ENCODE measurements around the gene PPP1R8. TPM values are rescaled to one million over a fixed set of nuclear protein-coding genes. Genes with fewer than 3 reads are reported as not detected.
"Not testable (repeated sequence)": the region's sequence is repeated elsewhere in the genome, so short reads cannot be mapped to it uniquely, and the experiment has no call there.

The PPP1R8 gene
- total RNA-seq, 2 experiments from 2014 or later, result 57.3 to 72.4 TPM

DNA sequence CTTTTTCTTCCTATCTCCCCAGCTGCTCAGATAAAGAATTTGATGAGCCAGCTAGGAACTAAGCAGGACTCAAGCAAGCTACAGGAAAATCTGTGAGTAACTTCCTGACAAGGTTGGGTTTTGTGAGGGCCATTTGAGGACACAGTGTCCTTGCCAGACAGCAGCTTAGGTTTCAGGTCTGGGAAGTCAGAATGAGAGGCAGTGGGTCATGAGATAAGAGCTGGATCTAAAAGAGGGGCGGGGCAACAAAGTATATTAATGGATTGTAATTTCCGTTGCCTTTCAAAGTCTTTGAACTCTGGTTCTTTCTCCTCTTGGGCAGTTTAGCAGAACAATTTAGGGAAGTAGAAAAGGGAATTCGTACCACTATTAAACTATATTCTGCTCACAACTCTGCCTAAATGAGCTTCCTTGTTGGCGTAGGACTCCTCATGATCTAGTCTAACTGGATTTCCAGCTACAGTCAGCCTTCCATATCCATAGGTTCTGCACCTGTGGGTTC lies 41.0 kb upstream of the PPP1R8 start:
- TF ChIP-seq, protein P1, sequence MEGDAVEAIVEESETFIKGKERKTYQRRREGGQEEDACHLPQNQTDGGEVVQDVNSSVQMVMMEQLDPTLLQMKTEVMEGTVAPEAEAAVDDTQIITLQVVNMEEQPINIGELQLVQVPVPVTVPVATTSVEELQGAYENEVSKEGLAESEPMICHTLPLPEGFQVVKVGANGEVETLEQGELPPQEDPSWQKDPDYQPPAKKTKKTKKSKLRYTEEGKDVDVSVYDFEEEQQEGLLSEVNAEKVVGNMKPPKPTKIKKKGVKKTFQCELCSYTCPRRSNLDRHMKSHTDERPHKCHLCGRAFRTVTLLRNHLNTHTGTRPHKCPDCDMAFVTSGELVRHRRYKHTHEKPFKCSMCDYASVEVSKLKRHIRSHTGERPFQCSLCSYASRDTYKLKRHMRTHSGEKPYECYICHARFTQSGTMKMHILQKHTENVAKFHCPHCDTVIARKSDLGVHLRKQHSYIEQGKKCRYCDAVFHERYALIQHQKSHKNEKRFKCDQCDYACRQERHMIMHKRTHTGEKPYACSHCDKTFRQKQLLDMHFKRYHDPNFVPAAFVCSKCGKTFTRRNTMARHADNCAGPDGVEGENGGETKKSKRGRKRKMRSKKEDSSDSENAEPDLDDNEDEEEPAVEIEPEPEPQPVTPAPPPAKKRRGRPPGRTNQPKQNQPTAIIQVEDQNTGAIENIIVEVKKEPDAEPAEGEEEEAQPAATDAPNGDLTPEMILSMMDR (conservative IDR thresholded peaks at IDR 0.05; ENCODE audit: low read length), result no peak
- no peak for TF ChIP-seq EZH2phosphoT487 (IDR thresholded peaks at IDR 0.05; ENCODE audit: borderline replicate concordance, low read depth, low read length)
- intact Hi-C loops (cut with micrococcal nuclease; ENCODE audit: unreplicated experiment), result no loop called here
- DNase-seq (ENCODE audit: low spot score), result no peak
- ChIA-PET CTCF (ENCODE audit: unreplicated experiment) (no interaction called here), POLR2A (interaction anchor here (1.1 kb wide), 1 partner anchor 45 kb away, joined by 3 read pairs; no protein-coding TSS in a partner anchor)
- no peaks in the 10 kb centered on the region; the same call in 1 of the 2 replicates for H3K79me2 ChIP-seq (ENCODE audit: insufficient read depth, low read depth, low read length)
- H3K4me3 ChIP-seq (ENCODE audit: low read depth, low read length, poor library complexity, severe bottlenecking), result no peak overlapping the region
- no peaks in the 10 kb centered on the region for H3K9me3 ChIP-seq (ENCODE audit: low read length)
- no peaks in the 10 kb centered on the region for H4K20me1 ChIP-seq (ENCODE audit: insufficient read depth, low read length)
- no peak overlapping the region for H2AFZ ChIP-seq (ENCODE audit: low read length)
- H3K27ac ChIP-seq (ENCODE audit: low read depth, low read length, poor library complexity, severe bottlenecking), result no peak overlapping the region
- H3K9me2 ChIP-seq (ENCODE audit: insufficient read depth, low read length), result no peaks in the 10 kb centered on the region
- no TSS peak for BruUV-seq (replicated peaks)
- peaks cover 37% of the 10 kb centered on the region for H3K36me3 ChIP-seq (ENCODE audit: insufficient read depth, low read length)
- no peak overlapping the region for H3K4me2 ChIP-seq (ENCODE audit: low read length)
- no peaks in the 10 kb centered on the region for H3K4me1 ChIP-seq (ENCODE audit: insufficient read depth, low read length, poor library complexity, severe bottlenecking)

DNA sequence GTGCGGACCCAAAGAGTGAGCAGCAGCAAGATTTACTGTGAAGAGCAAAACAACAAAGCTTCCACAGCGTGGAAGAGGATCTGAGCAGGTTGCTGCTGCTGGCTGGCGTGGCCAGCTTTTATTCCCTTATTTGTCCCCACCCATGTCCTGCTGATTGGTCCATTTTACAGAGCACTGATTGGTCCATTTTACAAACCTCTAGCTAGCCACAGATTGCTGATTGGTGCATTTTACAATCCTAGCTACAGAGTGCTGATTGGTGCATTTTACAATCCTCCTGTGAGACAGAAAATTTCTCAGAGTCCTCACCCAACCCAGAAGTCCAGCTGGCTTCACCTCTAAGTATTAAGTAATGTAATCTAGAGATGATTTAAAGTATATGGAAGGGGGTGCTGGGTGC lies 40.3 kb upstream of the PPP1R8 start:
- H3K4me2 ChIP-seq (ENCODE audit: low read length); H3K9me2 ChIP-seq (ENCODE audit: insufficient read depth, low read length); H3K27ac ChIP-seq (ENCODE audit: low read depth, low read length, poor library complexity, severe bottlenecking); CTCF ChIA-PET (ENCODE audit: unreplicated experiment); H3K4me1 ChIP-seq (ENCODE audit: insufficient read depth, low read length, poor library complexity, severe bottlenecking); H3K79me2 ChIP-seq (ENCODE audit: insufficient read depth, low read depth, low read length); H3K9me3 ChIP-seq (ENCODE audit: low read length); H4K20me1 ChIP-seq (ENCODE audit: insufficient read depth, low read length); intact Hi-C loops (cut with micrococcal nuclease; ENCODE audit: unreplicated experiment); BruUV-seq (replicated peaks); H3K4me3 ChIP-seq (ENCODE audit: low read depth, low read length, poor library complexity, severe bottlenecking); H2AFZ ChIP-seq (ENCODE audit: low read length); DNase-seq (ENCODE audit: low spot score): not testable (repeated sequence)
- peaks cover 43% of the 10 kb centered on the region for H3K36me3 ChIP-seq (ENCODE audit: insufficient read depth, low read length)
- POLR2A ChIA-PET, result interaction anchor here (1.1 kb wide), 1 partner anchor 46 kb away, joined by 3 read pairs; no protein-coding TSS in a partner anchor

DNA sequence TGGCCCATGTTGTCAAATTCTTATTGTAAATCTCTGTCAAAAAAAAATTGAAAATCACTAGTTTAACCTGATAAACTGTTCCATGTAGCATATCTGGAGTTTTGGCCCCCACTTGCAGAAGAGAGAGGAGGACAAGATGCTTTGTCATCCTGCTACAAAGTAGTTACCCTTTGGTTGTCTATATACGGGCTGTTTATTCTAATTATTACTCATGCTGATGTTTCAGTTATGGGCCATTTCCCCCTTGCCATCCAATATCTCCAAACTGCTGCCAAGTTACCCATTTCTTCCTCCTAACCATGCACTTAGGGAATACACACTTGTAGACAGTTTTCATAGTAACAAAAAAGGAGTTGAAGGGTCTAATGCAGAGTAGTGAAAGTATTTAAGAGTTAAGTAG lies 35.0 kb upstream of the PPP1R8 start:
- H3K9me2 ChIP-seq (ENCODE audit: insufficient read depth, low read length), result no peaks in the 10 kb centered on the region
- no peak overlapping the region for H2AFZ ChIP-seq (ENCODE audit: low read length)
- H4K20me1 ChIP-seq (ENCODE audit: insufficient read depth, low read length), result no peaks in the 10 kb centered on the region
- H3K4me2 ChIP-seq (ENCODE audit: low read length), result no peak overlapping the region
- no peak for DNase-seq (ENCODE audit: low spot score)
- no peaks in the 10 kb centered on the region for H3K4me1 ChIP-seq (ENCODE audit: insufficient read depth, low read length, poor library complexity, severe bottlenecking)
- TF ChIP-seq, protein P1 (conservative IDR thresholded peaks at IDR 0.05; ENCODE audit: low read length), result no peak
- TF ChIP-seq EZH2phosphoT487 (IDR thresholded peaks at IDR 0.05; ENCODE audit: borderline replicate concordance, low read depth, low read length), result no peak
- peaks cover 54% of the 10 kb centered on the region for H3K36me3 ChIP-seq (ENCODE audit: insufficient read depth, low read length)
- no peaks in the 10 kb centered on the region for H3K9me3 ChIP-seq (ENCODE audit: low read length)
- H3K4me3 ChIP-seq (ENCODE audit: low read depth, low read length, poor library complexity, severe bottlenecking), result no peak overlapping the region
- CTCF ChIA-PET (ENCODE audit: unreplicated experiment), result no interaction called here
- POLR2A ChIA-PET, result no interaction called here
- H3K79me2 ChIP-seq (ENCODE audit: insufficient read depth, low read depth, low read length), result no peaks in the 10 kb centered on the region
- no peak overlapping the region for H3K27ac ChIP-seq (ENCODE audit: low read depth, low read length, poor library complexity, severe bottlenecking)
- BruUV-seq (replicated peaks), result no TSS peak
- intact Hi-C loops (cut with micrococcal nuclease; ENCODE audit: unreplicated experiment), result no loop called here
